ENCODE data around the gene DCDC2.
A peak's percentile ranks its signal among the peaks of the same experiment; 100 is the strongest.
"Not testable (repeated sequence)": the region's sequence is repeated elsewhere in the genome, so short reads cannot be mapped to it uniquely, and the experiment has no call there.

Gene DCDC2

DNA sequence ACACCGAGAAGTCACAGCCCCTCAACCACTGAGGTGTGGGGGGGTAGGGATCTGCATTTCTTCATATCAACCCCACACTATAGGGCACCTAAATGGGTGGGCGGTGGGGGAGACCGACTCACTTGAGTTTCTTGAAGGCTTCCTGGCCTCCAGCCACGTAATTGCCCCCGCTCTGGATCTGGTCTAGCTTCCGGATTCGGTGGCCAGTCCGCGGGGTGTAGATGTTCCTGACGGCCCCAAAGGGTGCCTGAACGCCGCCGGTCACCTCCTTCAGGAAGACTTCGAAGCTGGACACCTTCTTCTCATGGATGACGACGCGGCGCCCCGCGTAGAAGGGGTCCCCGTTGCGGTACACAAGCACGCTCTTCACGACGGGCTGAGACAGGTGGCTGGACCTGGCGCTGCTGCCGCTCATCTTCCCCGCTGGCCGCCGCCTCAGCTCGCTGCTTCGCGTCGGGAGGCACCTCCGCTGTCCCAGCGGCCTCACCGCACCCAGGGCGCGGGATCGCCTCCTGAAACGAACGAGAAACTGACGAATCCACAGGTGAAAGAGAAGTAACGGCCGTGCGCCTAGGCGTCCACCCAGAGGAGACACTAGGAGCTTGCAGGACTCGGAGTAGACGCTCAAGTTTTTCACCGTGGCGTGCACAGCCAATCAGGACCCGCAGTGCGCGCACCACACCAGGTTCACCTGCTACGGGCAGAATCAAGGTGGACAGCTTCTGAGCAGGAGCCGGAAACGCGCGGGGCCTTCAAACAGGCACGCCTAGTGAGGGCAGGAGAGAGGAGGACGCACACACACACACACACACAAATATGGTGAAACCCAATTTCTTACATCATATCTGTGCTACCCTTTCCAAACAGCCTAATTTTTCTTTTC is at the start of gene DCDC2:
DCDC2 (minus strand) TSS at position 724 of the 883 bp plus-strand sequence; CDS start at position 415, 309 bp downstream.
- DNase-seq (ENCODE audit: low spot score): no peak
- TF ChIP-seq, protein P1, sequence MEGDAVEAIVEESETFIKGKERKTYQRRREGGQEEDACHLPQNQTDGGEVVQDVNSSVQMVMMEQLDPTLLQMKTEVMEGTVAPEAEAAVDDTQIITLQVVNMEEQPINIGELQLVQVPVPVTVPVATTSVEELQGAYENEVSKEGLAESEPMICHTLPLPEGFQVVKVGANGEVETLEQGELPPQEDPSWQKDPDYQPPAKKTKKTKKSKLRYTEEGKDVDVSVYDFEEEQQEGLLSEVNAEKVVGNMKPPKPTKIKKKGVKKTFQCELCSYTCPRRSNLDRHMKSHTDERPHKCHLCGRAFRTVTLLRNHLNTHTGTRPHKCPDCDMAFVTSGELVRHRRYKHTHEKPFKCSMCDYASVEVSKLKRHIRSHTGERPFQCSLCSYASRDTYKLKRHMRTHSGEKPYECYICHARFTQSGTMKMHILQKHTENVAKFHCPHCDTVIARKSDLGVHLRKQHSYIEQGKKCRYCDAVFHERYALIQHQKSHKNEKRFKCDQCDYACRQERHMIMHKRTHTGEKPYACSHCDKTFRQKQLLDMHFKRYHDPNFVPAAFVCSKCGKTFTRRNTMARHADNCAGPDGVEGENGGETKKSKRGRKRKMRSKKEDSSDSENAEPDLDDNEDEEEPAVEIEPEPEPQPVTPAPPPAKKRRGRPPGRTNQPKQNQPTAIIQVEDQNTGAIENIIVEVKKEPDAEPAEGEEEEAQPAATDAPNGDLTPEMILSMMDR (IDR thresholded peaks at IDR 0.05; ENCODE audit: extremely low read depth, insufficient read depth, missing control alignments): no peak
- in situ Hi-C loops (cut with MboI; ENCODE audit: low pct_unique_long_range_greater_than_20kb, low sequenced_read_pairs, unreplicated experiment): no loop called here

DNA sequence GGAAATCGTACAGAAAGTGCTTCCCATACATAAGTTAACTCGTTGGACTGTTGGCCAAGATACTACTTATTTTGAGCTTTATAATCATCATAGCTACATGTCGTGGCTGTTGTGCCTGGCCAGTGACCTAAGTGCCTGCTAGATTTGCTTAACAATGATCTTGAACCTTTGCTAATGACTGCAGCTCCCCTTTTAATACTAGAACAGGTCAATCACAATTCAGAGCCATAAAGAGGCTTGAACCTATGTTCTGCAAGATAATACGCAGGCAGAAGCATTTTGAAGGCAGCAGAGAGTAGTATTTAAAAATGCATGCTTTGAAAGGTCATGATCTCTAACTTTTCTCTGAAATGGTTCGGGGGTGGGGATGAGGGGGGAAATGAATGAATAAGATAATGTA is 47.4 kb upstream of the DCDC2 start:
- no peak for DNase-seq (ENCODE audit: low spot score)
- in situ Hi-C loops (cut with MboI; ENCODE audit: low pct_unique_long_range_greater_than_20kb, low sequenced_read_pairs, unreplicated experiment): no loop called here
- TF ChIP-seq, protein P1 (IDR thresholded peaks at IDR 0.05; ENCODE audit: extremely low read depth, insufficient read depth, missing control alignments): no peak

DNA sequence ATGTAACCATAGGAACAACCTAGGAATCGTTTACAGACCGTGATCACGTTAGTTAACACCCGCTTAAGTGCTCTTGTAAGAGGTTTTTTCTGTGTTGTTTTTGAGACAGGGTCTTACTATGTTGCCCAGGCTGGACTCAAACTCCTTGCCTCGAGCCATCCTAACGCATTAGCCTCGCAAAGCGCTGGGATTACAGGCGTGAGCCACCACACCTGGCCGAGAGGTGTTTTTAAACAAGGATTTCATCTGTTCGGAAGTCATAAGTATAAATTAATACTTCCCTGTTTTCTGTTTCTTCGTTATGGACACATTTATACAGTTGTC is 45.6 kb upstream of the DCDC2 start:
- TF ChIP-seq, protein P1 (IDR thresholded peaks at IDR 0.05; ENCODE audit: extremely low read depth, insufficient read depth, missing control alignments): no peak
- in situ Hi-C loops (cut with MboI; ENCODE audit: low pct_unique_long_range_greater_than_20kb, low sequenced_read_pairs, unreplicated experiment): no loop called here
- DNase-seq (ENCODE audit: low spot score): no peak

DNA sequence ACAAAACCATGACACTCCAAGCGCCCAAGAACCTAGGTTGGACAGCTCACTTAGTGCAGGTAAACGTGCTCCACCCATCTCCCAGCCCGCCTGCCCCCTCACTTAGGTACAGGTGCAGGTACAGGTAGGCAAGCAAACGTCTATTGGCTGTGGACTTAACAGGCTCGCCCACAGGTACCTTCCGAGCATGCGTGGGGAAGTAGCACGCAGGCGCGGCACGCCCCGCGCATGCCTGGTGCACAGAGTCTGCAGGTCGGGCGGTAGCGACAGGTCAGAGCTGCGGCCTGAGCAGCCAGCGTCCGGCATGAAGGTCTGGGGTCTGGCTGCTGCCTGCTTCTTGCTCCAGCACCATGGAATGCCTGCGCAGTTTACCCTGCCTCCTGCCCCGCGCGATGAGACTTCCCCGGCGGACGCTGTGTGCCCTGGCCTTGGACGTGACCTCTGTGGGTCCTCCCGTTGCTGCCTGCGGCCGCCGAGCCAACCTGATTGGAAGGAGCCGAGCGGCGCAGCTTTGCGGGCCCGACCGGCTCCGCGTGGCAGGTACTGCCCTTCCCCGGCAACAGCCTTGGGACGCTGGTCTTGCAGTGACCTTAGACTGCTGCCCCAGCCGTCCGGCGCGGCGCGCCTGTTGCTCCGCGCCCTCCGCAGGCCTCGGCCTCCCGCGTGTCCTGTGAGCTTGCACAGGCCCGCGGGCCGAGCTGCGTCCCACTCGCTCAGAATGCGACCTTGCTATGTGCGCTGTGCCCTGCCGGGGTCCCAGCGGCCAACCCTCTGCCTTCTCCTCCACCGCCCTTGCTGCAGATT is 45.0 kb upstream of the DCDC2 start, which contains the start of gene MRS2:
MRS2 (plus strand) TSS at position 240 of the 804 bp plus-strand sequence; CDS start at position 351, 111 bp downstream.
- in situ Hi-C loops (cut with MboI; ENCODE audit: low pct_unique_long_range_greater_than_20kb, low sequenced_read_pairs, unreplicated experiment): no loop called here
- DNase-seq (ENCODE audit: low spot score): peak; percentile 88
- TF ChIP-seq, protein P1 (IDR thresholded peaks at IDR 0.05; ENCODE audit: extremely low read depth, insufficient read depth, missing control alignments): no peak

DNA sequence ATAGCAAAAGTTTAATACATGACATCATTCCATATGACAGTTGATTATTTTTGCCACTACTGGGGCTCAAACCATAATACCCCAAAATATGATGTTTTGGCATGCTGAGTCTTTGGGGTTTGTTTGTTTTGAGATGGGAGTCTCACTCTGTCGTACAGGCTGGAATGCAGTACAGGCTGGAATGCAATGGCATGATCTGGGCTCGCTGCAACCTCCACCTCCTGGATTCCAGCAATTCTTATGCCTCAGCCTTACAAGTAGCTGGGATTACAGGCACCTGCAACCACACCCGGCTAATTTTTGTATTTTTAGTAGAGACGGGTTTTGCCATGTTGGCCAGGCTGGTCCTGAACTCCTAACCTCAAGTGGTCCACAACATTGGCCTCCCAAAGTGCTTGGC is 43.6 kb upstream of the DCDC2 start:
- DNase-seq (ENCODE audit: low spot score): no peak
- TF ChIP-seq, protein P1 (IDR thresholded peaks at IDR 0.05; ENCODE audit: extremely low read depth, insufficient read depth, missing control alignments): no peak
- in situ Hi-C loops (cut with MboI; ENCODE audit: low pct_unique_long_range_greater_than_20kb, low sequenced_read_pairs, unreplicated experiment): no loop called here

DNA sequence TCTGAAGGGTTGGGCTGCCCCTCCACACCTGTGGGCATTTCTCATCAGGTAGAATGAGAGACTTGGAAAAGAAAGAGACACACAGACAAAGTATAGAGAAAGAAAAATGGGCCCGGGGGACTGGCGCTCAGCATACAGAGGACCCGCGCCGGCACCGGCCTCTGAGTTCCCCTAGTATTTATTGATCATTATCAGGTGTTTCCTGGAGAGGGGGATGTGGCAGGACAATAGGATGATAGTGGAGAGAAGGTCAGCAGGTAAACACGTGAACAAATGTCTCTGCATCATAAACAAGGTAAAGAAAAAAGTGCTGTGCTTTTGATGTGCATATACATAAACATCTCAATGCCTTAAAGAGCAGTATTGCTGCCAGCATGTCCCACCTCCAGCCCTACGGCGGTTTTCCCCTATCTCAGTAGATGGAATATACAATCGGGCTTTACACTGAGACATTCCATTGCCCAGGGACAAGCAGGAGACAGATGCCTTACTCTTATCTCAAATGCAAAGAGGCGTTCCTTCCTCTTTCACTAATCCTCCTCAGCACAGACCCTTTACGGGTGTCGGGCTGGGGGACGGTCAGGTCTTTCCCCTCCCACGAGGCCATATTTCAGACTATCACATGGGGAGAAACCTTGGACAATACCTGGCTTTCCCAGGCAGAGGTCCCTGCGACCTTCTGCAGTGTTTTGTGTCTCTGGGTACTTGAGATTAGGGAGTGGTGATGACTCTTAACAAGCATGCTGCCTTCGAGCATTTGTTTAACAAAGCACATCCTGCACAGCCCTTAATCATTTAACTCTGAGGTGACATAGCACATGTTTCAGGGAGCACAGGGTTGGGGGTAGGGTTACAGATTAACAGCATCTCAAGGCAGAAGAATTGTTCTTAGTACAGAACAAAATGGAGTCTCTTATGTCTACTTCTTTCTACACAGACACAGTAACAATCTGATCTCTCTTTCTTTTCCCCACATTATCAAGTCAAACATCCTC is 42.5 kb upstream of the DCDC2 start:
- DNase-seq (ENCODE audit: low spot score); in situ Hi-C loops (cut with MboI; ENCODE audit: low pct_unique_long_range_greater_than_20kb, low sequenced_read_pairs, unreplicated experiment): not testable (repeated sequence)

Data from GM13977 (cell line).